GM23338 (cell line): ENCODE measurements around the gene KRTAP12-2. TPM values are rescaled to one million over a fixed set of nuclear protein-coding genes. Genes with fewer than 3 reads are reported as not detected.

Experiments
- ATAC-seq: fragments of 200-7000 bp; cut with Tn5 transposase; 3 replicates; pipeline ENCODE4 v1.9.1; 2020
- DNase-seq: peaks from one replicate; pipeline ENCODE4 v3.0.0-alpha.2; 2015; ENCODE audit warnings: low spot score
- H2AFZ ChIP-seq: fragments of 200-600 bp; sonication (generic); 2 replicates; pipeline ENCODE4 v1.8.0; 2016; ENCODE audit warnings: antibody characterized with exemption, mild to moderate bottlenecking, moderate library complexity
- H3F3A ChIP-seq: fragments of 200-600 bp; sonication (generic); replicated peaks from 2 replicates; pipeline ENCODE4 v1.8.0; 2017; ENCODE audit warnings: antibody characterized with exemption, mixed run types, low read depth
- H3K27ac ChIP-seq: fragments of 200-600 bp; sonication (generic); 2 replicates; pipeline ENCODE4 v1.6.1; 2016; ENCODE audit warnings: low read depth
- H3K27me3 ChIP-seq: fragments of 200-600 bp; sonication (generic); 2 replicates; pipeline ENCODE4 v1.8.0; 2016; ENCODE audit warnings: mild to moderate bottlenecking, mixed run types, moderate library complexity; ENCODE audit not compliant: insufficient read depth
- H3K36me3 ChIP-seq: fragments of 200-600 bp; sonication (generic); 2 replicates; pipeline ENCODE4 v1.8.0; 2016; ENCODE audit warnings: mild to moderate bottlenecking; ENCODE audit not compliant: insufficient read depth
- H3K4me1 ChIP-seq: fragments of 200-600 bp; sonication (generic); 2 replicates; pipeline ENCODE4 v1.8.0; 2016; ENCODE audit warnings: mild to moderate bottlenecking, moderate library complexity; ENCODE audit not compliant: insufficient read depth
- H3K4me2 ChIP-seq: fragments of 200-600 bp; sonication (generic); 2 replicates; pipeline ENCODE4 v1.7.1; 2017; ENCODE audit warnings: mixed run types
- H3K4me3 ChIP-seq: fragments of 200-600 bp; sonication (generic); 2 replicates; pipeline ENCODE4 v1.6.1; 2016; ENCODE audit warnings: mixed run types
- H3K79me2 ChIP-seq: fragments of 200-600 bp; sonication (generic); replicated peaks from 2 replicates; pipeline ENCODE4 v1.8.0; 2017; ENCODE audit warnings: mild to moderate bottlenecking; ENCODE audit not compliant: insufficient read depth
- H3K9me2 ChIP-seq: fragments of 200-600 bp; sonication (generic); 2 replicates; pipeline ENCODE4 v1.8.0; 2017; ENCODE audit not compliant: insufficient read depth
- H4K20me1 ChIP-seq: fragments of 200-600 bp; sonication (generic); replicated peaks from 2 replicates; pipeline ENCODE4 v1.8.0; 2017; ENCODE audit warnings: mild to moderate bottlenecking; ENCODE audit not compliant: insufficient read depth
- H3K27ac Mint-ChIP-seq: 2 replicates; pipeline ENCODE4 v1.8.0; 2020; ENCODE audit warnings: inconsistent platforms, mild to moderate bottlenecking, moderate library complexity, mixed read lengths
- H3K27me3 Mint-ChIP-seq: 3 replicates; pipeline ENCODE4 v1.8.0; 2022; ENCODE audit warnings: low read depth, mild to moderate bottlenecking, moderate library complexity, mixed read lengths, inconsistent platforms; ENCODE audit not compliant: insufficient read depth, poor library complexity
- H3K36me3 Mint-ChIP-seq: 3 replicates; pipeline ENCODE4 v1.8.0; 2021; ENCODE audit warnings: low read depth, mild to moderate bottlenecking, inconsistent platforms, moderate library complexity, mixed read lengths
- H3K4me1 Mint-ChIP-seq: 3 replicates; pipeline ENCODE4 v1.8.0; 2020; ENCODE audit warnings: mild to moderate bottlenecking, inconsistent platforms, mixed read lengths
- H3K4me3 Mint-ChIP-seq: 3 replicates; pipeline ENCODE4 v1.8.0; 2021; ENCODE audit warnings: moderate library complexity, mild to moderate bottlenecking, inconsistent platforms, mixed read lengths
- H3K9me3 Mint-ChIP-seq: 3 replicates; pipeline ENCODE4 v1.8.0; 2020; ENCODE audit warnings: moderate library complexity, mild to moderate bottlenecking, inconsistent platforms, mixed read lengths
- CREB1 ChIP-seq: fragments of 250-450 bp; sonication (Bioruptor Pico); IDR thresholded peaks from 2 replicates; pipeline ENCODE4 v1.5.0; 2020; ENCODE audit warnings: low read depth, mild to moderate bottlenecking, moderate library complexity
- EZH2phosphoT487 ChIP-seq: fragments of 200-600 bp; sonication (generic); IDR thresholded peaks from one replicate; pipeline ENCODE4 v1.8.1; 2018; ENCODE audit warnings: antibody characterized with exemption; ENCODE audit not compliant: unreplicated experiment
- NANOG ChIP-seq: IDR thresholded peaks from 2 replicates; pipeline ENCODE4 v1.6.1; 2016; ENCODE audit warnings: antibody characterized with exemption, borderline replicate concordance
- STAT1 ChIP-seq: IDR thresholded peaks from one replicate; pipeline ENCODE4 v1.6.1; 2016; ENCODE audit warnings: antibody characterized with exemption; ENCODE audit not compliant: unreplicated experiment
- ZNF114 ChIP-seq: fragments of 250-450 bp; sonication (Bioruptor Pico); IDR thresholded peaks from 2 replicates; pipeline ENCODE4 v1.5.0; 2020; ENCODE audit warnings: mild to moderate bottlenecking, moderate library complexity
- ZNF331 ChIP-seq: fragments of 250-450 bp; sonication (Bioruptor Pico); IDR thresholded peaks from 2 replicates; pipeline ENCODE4 v1.5.0; 2020; ENCODE audit warnings: low read depth, mild to moderate bottlenecking, moderate library complexity
- polyA plus RNA-seq: library from polyadenylated mRNA; unstranded; fragments of >200 nt; fragmentation: Nextera tagmentation; extraction: Ambion mirVana; gene quantifications from 2 replicates; pipeline ENCODE4 v1.2.1, GENCODE V29; 2016
- total RNA-seq: library from RNA; depleted of rRNA; stranded (reverse); fragments of >200 nt; shearing (Covaris generic); gene quantifications from 2 replicates; pipeline ENCODE4 v1.2.3, GENCODE V29; 2014
- TF ChIP-seq, protein P1 (sequence below): IDR thresholded peaks from 2 replicates; pipeline ENCODE4 v1.6.1; 2016; ENCODE audit warnings: antibody characterized with exemption
- TF ChIP-seq, protein P2 (sequence below): fragments of 250-450 bp; sonication (Bioruptor Pico); IDR thresholded peaks from 2 replicates; pipeline ENCODE4 v1.5.0; 2020; ENCODE audit warnings: mild to moderate bottlenecking, moderate library complexity
- TF ChIP-seq, protein P3 (sequence below): IDR thresholded peaks from one replicate; pipeline ENCODE4 v1.6.1; 2018; ENCODE audit warnings: antibody characterized with exemption; ENCODE audit not compliant: unreplicated experiment

The KRTAP12-2 gene
- total and polyA plus RNA-seq, 2 experiments from 2014 or later = not detected

DNA sequence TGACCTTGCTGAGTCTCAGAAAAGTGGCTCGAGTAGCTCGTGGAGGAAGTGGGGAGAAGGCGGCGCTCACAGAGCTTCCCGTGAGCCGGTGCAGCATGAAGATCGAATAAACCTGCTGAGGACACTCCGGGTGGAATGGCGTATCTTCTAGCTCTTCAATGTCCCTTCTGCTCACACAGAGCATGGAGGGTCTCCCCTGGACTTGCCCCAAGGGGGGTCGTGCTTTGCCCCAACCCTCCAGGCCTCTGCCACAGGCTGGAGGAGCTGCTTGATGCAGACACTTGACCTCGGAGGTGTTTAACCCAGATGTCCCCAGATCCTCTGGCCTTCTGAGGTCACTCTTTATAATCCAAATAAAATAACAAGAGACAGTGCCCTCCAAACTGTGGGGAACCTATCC is 28.0 kb upstream of the KRTAP12-2 start:
- H3F3A ChIP-seq = no peaks in the 10 kb centered on the region
- TF ChIP-seq STAT1 = no peak
- TF ChIP-seq, protein P1, sequence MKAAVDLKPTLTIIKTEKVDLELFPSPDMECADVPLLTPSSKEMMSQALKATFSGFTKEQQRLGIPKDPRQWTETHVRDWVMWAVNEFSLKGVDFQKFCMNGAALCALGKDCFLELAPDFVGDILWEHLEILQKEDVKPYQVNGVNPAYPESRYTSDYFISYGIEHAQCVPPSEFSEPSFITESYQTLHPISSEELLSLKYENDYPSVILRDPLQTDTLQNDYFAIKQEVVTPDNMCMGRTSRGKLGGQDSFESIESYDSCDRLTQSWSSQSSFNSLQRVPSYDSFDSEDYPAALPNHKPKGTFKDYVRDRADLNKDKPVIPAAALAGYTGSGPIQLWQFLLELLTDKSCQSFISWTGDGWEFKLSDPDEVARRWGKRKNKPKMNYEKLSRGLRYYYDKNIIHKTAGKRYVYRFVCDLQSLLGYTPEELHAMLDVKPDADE = no peak
- no peak for TF ChIP-seq ZNF114 (CRISPR knock-in tag)
- no peak for TF ChIP-seq CREB1 (CRISPR knock-in tag)
- no peak for TF ChIP-seq ZNF331 (CRISPR knock-in tag)
- TF ChIP-seq, protein P2, sequence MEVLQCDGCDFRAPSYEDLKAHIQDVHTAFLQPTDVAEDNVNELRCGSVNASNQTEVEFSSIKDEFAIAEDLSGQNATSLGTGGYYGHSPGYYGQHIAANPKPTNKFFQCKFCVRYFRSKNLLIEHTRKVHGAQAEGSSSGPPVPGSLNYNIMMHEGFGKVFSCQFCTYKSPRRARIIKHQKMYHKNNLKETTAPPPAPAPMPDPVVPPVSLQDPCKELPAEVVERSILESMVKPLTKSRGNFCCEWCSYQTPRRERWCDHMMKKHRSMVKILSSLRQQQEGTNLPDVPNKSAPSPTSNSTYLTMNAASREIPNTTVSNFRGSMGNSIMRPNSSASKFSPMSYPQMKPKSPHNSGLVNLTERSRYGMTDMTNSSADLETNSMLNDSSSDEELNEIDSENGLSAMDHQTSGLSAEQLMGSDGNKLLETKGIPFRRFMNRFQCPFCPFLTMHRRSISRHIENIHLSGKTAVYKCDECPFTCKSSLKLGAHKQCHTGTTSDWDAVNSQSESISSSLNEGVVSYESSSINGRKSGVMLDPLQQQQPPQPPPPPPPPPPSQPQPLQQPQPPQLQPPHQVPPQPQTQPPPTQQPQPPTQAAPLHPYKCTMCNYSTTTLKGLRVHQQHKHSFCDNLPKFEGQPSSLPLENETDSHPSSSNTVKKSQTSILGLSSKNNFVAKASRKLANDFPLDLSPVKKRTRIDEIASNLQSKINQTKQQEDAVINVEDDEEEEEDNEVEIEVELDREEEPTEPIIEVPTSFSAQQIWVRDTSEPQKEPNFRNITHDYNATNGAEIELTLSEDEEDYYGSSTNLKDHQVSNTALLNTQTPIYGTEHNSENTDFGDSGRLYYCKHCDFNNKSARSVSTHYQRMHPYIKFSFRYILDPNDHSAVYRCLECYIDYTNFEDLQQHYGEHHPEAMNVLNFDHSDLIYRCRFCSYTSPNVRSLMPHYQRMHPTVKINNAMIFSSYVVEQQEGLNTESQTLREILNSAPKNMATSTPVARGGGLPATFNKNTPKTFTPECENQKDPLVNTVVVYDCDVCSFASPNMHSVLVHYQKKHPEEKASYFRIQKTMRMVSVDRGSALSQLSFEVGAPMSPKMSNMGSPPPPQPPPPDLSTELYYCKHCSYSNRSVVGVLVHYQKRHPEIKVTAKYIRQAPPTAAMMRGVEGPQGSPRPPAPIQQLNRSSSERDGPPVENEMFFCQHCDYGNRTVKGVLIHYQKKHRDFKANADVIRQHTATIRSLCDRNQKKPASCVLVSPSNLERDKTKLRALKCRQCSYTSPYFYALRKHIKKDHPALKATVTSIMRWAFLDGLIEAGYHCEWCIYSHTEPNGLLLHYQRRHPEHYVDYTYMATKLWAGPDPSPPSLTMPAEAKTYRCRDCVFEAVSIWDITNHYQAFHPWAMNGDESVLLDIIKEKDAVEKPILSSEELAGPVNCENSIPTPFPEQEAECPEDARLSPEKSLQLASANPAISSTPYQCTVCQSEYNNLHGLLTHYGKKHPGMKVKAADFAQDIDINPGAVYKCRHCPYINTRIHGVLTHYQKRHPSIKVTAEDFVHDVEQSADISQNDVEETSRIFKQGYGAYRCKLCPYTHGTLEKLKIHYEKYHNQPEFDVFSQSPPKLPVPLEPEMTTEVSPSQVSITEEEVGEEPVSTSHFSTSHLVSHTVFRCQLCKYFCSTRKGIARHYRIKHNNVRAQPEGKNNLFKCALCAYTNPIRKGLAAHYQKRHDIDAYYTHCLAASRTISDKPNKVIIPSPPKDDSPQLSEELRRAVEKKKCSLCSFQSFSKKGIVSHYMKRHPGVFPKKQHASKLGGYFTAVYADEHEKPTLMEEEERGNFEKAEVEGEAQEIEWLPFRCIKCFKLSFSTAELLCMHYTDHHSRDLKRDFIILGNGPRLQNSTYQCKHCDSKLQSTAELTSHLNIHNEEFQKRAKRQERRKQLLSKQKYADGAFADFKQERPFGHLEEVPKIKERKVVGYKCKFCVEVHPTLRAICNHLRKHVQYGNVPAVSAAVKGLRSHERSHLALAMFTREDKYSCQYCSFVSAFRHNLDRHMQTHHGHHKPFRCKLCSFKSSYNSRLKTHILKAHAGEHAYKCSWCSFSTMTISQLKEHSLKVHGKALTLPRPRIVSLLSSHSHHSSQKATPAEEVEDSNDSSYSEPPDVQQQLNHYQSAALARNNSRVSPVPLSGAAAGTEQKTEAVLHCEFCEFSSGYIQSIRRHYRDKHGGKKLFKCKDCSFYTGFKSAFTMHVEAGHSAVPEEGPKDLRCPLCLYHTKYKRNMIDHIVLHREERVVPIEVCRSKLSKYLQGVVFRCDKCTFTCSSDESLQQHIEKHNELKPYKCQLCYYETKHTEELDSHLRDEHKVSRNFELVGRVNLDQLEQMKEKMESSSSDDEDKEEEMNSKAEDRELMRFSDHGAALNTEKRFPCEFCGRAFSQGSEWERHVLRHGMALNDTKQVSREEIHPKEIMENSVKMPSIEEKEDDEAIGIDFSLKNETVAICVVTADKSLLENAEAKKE (CRISPR knock-in tag) = no peak
- TF ChIP-seq, protein P3, sequence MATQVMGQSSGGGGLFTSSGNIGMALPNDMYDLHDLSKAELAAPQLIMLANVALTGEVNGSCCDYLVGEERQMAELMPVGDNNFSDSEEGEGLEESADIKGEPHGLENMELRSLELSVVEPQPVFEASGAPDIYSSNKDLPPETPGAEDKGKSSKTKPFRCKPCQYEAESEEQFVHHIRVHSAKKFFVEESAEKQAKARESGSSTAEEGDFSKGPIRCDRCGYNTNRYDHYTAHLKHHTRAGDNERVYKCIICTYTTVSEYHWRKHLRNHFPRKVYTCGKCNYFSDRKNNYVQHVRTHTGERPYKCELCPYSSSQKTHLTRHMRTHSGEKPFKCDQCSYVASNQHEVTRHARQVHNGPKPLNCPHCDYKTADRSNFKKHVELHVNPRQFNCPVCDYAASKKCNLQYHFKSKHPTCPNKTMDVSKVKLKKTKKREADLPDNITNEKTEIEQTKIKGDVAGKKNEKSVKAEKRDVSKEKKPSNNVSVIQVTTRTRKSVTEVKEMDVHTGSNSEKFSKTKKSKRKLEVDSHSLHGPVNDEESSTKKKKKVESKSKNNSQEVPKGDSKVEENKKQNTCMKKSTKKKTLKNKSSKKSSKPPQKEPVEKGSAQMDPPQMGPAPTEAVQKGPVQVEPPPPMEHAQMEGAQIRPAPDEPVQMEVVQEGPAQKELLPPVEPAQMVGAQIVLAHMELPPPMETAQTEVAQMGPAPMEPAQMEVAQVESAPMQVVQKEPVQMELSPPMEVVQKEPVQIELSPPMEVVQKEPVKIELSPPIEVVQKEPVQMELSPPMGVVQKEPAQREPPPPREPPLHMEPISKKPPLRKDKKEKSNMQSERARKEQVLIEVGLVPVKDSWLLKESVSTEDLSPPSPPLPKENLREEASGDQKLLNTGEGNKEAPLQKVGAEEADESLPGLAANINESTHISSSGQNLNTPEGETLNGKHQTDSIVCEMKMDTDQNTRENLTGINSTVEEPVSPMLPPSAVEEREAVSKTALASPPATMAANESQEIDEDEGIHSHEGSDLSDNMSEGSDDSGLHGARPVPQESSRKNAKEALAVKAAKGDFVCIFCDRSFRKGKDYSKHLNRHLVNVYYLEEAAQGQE = no peak
- no peak for TF ChIP-seq EZH2phosphoT487
- TF ChIP-seq NANOG = no peak
- H2AFZ ChIP-seq = no peak overlapping the region
- ATAC-seq (no peak), DNase-seq (no peak)
- H3K79me2 ChIP-seq = no peaks in the 10 kb centered on the region
- peaks cover 40% of the 10 kb centered on the region for H3K4me1 Mint-ChIP-seq
- no peaks in the 10 kb centered on the region for H3K9me2 ChIP-seq
- no peaks in the 10 kb centered on the region; the same call in 1 of the 2 replicates for H3K36me3 ChIP-seq
- no peak overlapping the region for H3K4me2 ChIP-seq
- H3K4me3 ChIP-seq = no peak overlapping the region
- no peaks in the 10 kb centered on the region for H3K27me3 ChIP-seq
- no peak overlapping the region for H3K27ac Mint-ChIP-seq
- peaks cover 19% of the 10 kb centered on the region; the same call in 2 of the 3 replicates for H3K9me3 Mint-ChIP-seq
- no peak overlapping the region for H3K4me3 Mint-ChIP-seq
- no peaks in the 10 kb centered on the region for H4K20me1 ChIP-seq
- peaks cover 17% of the 10 kb centered on the region; the same call in 1 of the 3 replicates for H3K36me3 Mint-ChIP-seq
- H3K27me3 Mint-ChIP-seq = peaks cover 12% of the 10 kb centered on the region
- H3K27ac ChIP-seq = no peak overlapping the region
- peaks cover 11% of the 10 kb centered on the region; the same call in 1 of the 2 replicates for H3K4me1 ChIP-seq
